Measurements from ENCODE around the gene HPS1.

DNA sequence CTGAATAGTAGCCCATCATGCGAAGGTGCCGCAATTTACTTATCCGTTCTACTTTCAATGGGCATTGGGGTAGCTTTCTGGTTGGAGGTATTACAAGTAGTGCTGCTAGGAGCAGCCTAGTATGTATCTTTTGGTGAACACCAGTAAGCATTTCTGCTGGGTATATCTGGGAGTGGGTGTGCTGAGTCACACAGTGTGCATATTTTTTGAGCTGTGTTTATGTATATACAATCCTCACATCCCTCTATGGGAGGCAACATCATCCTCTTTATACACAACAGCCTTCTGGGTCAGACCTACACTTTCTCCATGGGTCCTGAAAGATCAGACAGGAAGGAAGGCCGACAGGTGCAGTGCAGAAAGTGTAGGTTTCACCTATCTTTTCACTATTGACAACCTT, 68.0 kb downstream of the HPS1 start:
- TF ChIP-seq, protein P1, sequence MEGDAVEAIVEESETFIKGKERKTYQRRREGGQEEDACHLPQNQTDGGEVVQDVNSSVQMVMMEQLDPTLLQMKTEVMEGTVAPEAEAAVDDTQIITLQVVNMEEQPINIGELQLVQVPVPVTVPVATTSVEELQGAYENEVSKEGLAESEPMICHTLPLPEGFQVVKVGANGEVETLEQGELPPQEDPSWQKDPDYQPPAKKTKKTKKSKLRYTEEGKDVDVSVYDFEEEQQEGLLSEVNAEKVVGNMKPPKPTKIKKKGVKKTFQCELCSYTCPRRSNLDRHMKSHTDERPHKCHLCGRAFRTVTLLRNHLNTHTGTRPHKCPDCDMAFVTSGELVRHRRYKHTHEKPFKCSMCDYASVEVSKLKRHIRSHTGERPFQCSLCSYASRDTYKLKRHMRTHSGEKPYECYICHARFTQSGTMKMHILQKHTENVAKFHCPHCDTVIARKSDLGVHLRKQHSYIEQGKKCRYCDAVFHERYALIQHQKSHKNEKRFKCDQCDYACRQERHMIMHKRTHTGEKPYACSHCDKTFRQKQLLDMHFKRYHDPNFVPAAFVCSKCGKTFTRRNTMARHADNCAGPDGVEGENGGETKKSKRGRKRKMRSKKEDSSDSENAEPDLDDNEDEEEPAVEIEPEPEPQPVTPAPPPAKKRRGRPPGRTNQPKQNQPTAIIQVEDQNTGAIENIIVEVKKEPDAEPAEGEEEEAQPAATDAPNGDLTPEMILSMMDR (IDR thresholded peaks at IDR 0.05): no peak
- TF ChIP-seq, protein P2, sequence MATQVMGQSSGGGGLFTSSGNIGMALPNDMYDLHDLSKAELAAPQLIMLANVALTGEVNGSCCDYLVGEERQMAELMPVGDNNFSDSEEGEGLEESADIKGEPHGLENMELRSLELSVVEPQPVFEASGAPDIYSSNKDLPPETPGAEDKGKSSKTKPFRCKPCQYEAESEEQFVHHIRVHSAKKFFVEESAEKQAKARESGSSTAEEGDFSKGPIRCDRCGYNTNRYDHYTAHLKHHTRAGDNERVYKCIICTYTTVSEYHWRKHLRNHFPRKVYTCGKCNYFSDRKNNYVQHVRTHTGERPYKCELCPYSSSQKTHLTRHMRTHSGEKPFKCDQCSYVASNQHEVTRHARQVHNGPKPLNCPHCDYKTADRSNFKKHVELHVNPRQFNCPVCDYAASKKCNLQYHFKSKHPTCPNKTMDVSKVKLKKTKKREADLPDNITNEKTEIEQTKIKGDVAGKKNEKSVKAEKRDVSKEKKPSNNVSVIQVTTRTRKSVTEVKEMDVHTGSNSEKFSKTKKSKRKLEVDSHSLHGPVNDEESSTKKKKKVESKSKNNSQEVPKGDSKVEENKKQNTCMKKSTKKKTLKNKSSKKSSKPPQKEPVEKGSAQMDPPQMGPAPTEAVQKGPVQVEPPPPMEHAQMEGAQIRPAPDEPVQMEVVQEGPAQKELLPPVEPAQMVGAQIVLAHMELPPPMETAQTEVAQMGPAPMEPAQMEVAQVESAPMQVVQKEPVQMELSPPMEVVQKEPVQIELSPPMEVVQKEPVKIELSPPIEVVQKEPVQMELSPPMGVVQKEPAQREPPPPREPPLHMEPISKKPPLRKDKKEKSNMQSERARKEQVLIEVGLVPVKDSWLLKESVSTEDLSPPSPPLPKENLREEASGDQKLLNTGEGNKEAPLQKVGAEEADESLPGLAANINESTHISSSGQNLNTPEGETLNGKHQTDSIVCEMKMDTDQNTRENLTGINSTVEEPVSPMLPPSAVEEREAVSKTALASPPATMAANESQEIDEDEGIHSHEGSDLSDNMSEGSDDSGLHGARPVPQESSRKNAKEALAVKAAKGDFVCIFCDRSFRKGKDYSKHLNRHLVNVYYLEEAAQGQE (IDR thresholded peaks at IDR 0.05): no peak
- TF ChIP-seq EHMT2 (IDR thresholded peaks at IDR 0.05; ENCODE audit: low read depth): no peak
- TF ChIP-seq ZFP36 (IDR thresholded peaks at IDR 0.05; ENCODE audit: borderline replicate concordance, partially characterized antibody): no peak
- TF ChIP-seq, protein P3, sequence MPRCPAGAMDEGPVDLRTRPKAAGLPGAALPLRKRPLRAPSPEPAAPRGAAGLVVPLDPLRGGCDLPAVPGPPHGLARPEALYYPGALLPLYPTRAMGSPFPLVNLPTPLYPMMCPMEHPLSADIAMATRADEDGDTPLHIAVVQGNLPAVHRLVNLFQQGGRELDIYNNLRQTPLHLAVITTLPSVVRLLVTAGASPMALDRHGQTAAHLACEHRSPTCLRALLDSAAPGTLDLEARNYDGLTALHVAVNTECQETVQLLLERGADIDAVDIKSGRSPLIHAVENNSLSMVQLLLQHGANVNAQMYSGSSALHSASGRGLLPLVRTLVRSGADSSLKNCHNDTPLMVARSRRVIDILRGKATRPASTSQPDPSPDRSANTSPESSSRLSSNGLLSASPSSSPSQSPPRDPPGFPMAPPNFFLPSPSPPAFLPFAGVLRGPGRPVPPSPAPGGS (IDR thresholded peaks at IDR 0.05): no peak

All from A549 (cell line).